Endothelial cell of umbilical vein (primary cell): ENCODE measurements around the gene RNU7-1. TPM values are rescaled to one million over a fixed set of nuclear protein-coding genes. Genes with fewer than 3 reads are reported as not detected.

Source experiments
- Bru-seq: library from RNA; stranded (reverse); fragments of 400-500 nt; gene quantifications from one replicate; lab custom pipeline; 2021; lab: Mats Ljungman, UMichigan
- BruChase-seq, 2 experiments: library from RNA; stranded (reverse); fragments of 400-500 nt; gene quantifications; one replicate each; lab custom pipeline; 2021; lab: Mats Ljungman, UMichigan
- BruUV-seq: library from RNA; stranded (reverse); fragments of 400-500 nt; replicated peaks from 2 replicates; lab custom pipeline; 2021; lab: Mats Ljungman, UMichigan
- CTCF ChIA-PET: fragments of 300-600, 350-600 bp; sonication (Branson Sonifier 250); formaldehyde crosslinking; loops from one replicate; lab custom pipeline; 2021; ENCODE audit warnings: antibody characterized with exemption, inconsistent platforms; lab: Charles Lee
- POLR2A ChIA-PET: fragments of 300-600, 350-600 bp; sonication (Branson Sonifier 250); formaldehyde crosslinking; loops from one replicate; lab custom pipeline; 2021; ENCODE audit warnings: antibody characterized with exemption, inconsistent platforms; lab: Charles Lee
- DNase-seq: peaks from one replicate; pipeline ENCODE4 v3.0.0-alpha.2; 2011; ENCODE audit warnings: low read depth, low spot score
- FAIRE-seq: peaks from 2 replicates; lab custom pipeline; 2011; peaks lifted over from hg19 to GRCh38; lab: Jason Lieb, UNC
- H2AFZ ChIP-seq: 2 replicates; pipeline ENCODE4 v1.6.0; 2012; ENCODE audit warnings: low read depth, low read length, control low read depth, inconsistent platforms
- H3K27ac ChIP-seq: 2 replicates; pipeline ENCODE4 v1.5.1; 2011; ENCODE audit warnings: low read depth, mild to moderate bottlenecking, control low read depth, low read length, moderate library complexity; ENCODE audit not compliant: insufficient read depth
- H3K27me3 ChIP-seq, 2 experiments: 2 replicates each; pipeline versions ENCODE4 v1.6.0 to v1.6.1; 2011; ENCODE audit warnings: low read length in 2 of 2, mixed read lengths in 1 of 2; ENCODE audit not compliant: control insufficient read depth in 2 of 2, insufficient read depth in 2 of 2
- H3K36me3 ChIP-seq, 2 experiments: 2 replicates in 1 of 2; 3 replicates in 1 of 2; pipeline ENCODE4 v1.5.1; 2011; ENCODE audit warnings: low read length in 2 of 2, mild to moderate bottlenecking in 1 of 2, moderate library complexity in 1 of 2; ENCODE audit not compliant: control insufficient read depth in 2 of 2, insufficient read depth in 2 of 2; ENCODE audit errors: extremely low read depth in 1 of 2
- H3K4me1 ChIP-seq: 3 replicates; pipeline ENCODE4 v1.5.1; 2011; ENCODE audit warnings: mild to moderate bottlenecking, low read length; ENCODE audit not compliant: control insufficient read depth, insufficient read depth; ENCODE audit errors: extremely low read depth
- H3K4me2 ChIP-seq: 2 replicates; pipeline ENCODE4 v1.6.1; 2011; ENCODE audit warnings: low read length, control low read depth, mixed read lengths; ENCODE audit not compliant: insufficient read depth
- H3K4me3 ChIP-seq, 3 experiments: fragments of 200-600 bp in 1 of 3; sonication (generic), shearing (Covaris generic) in 1 of 3; replicated peaks in 1 of 3; 2 replicates each; pipeline ENCODE4 v1.5.1; 2011 to 2016; ENCODE audit warnings: control low read depth in 3 of 3, low read length in 3 of 3, mild to moderate bottlenecking in 2 of 3, inconsistent platforms in 1 of 3, low read depth in 1 of 3, moderate library complexity in 1 of 3; ENCODE audit not compliant: insufficient read depth in 1 of 3
- H3K79me2 ChIP-seq: 2 replicates; pipeline ENCODE4 v1.6.0; 2012; ENCODE audit warnings: low read length, inconsistent platforms; ENCODE audit not compliant: control insufficient read depth, insufficient read depth
- H3K9ac ChIP-seq: replicated peaks from 2 replicates; pipeline ENCODE3; 2011; ENCODE audit warnings: low read length, control low read depth; ENCODE audit not compliant: insufficient read depth; ENCODE audit errors: extremely low read depth
- H3K9me1 ChIP-seq: replicated peaks from 3 replicates; pipeline ENCODE4 v1.6.0; 2011; ENCODE audit warnings: mild to moderate bottlenecking, low read length; ENCODE audit not compliant: control insufficient read depth, insufficient read depth; ENCODE audit errors: extremely low read depth
- H3K9me3 ChIP-seq: replicated peaks from 2 replicates; pipeline ENCODE4 v1.5.1; 2012; ENCODE audit warnings: low read length, inconsistent platforms; ENCODE audit not compliant: control insufficient read depth, insufficient read depth
- H4K20me1 ChIP-seq: replicated peaks from 2 replicates; pipeline ENCODE3; 2011; ENCODE audit warnings: mild to moderate bottlenecking, low read length; ENCODE audit not compliant: control insufficient read depth, insufficient read depth; ENCODE audit errors: extremely low read depth
- CTCF ChIP-seq, 2 donors: IDR thresholded peaks; 1 replicate in 1 of 2; 2 replicates in 1 of 2; pipeline ENCODE4 v1.5.1; 2011; ENCODE audit warnings: low read length in 2 of 2, mild to moderate bottlenecking in 2 of 2, moderate library complexity in 2 of 2, control low read depth in 1 of 2, inconsistent platforms in 1 of 2, low read depth in 1 of 2; ENCODE audit not compliant: insufficient read depth in 1 of 2; ENCODE audit errors: extremely low read depth in 1 of 2
- EZH2 ChIP-seq: IDR thresholded peaks from 2 replicates; pipeline ENCODE4 v1.6.1; 2012; ENCODE audit warnings: borderline replicate concordance, low read depth, mild to moderate bottlenecking, moderate library complexity, low read length, inconsistent platforms; ENCODE audit not compliant: severe bottlenecking
- FOS ChIP-seq: IDR thresholded peaks from 2 replicates; pipeline ENCODE4 v1.6.1; 2011; ENCODE audit warnings: mild to moderate bottlenecking, low read length, moderate library complexity, borderline replicate concordance; ENCODE audit not compliant: insufficient read depth
- GATA2 ChIP-seq: IDR thresholded peaks from 2 replicates; pipeline ENCODE4 v1.7.0; 2011; ENCODE audit warnings: low read depth, mild to moderate bottlenecking, moderate library complexity, mixed read lengths, low read length; ENCODE audit not compliant: insufficient read length, insufficient read depth
- JUN ChIP-seq: IDR thresholded peaks from 2 replicates; pipeline ENCODE4 v1.6.1; 2011; ENCODE audit warnings: borderline replicate concordance, low read depth; ENCODE audit not compliant: insufficient read length, insufficient read depth
- MAX ChIP-seq: IDR thresholded peaks from 2 replicates; pipeline ENCODE4 v1.6.1; 2011; ENCODE audit not compliant: insufficient read depth, insufficient read length
- MYC ChIP-seq: IDR thresholded peaks from one replicate; pipeline ENCODE4 v1.6.1; 2011; ENCODE audit warnings: mild to moderate bottlenecking, low read depth, low read length
- POLR2A ChIP-seq: IDR thresholded peaks from 2 replicates; pipeline ENCODE4 v1.6.1; 2012; ENCODE audit warnings: low read depth, mild to moderate bottlenecking, control low read depth, low read length
- POLR2AphosphoS5 ChIP-seq: IDR thresholded peaks from 2 replicates; pipeline ENCODE4 v1.6.1; 2012; ENCODE audit warnings: low read depth, mild to moderate bottlenecking, control low read depth, low read length, moderate library complexity; ENCODE audit not compliant: insufficient read depth
- dilution Hi-C: fragments of 300-500 bp; cut with MboI; formaldehyde crosslinking; loops from one replicate; pipeline ENCODE4 v1.15.0; 2019; ENCODE audit warnings: low sequenced_read_pairs; ENCODE audit not compliant: extremely low pct_ligation_motif_present
- intact Hi-C: fragments of 100-400 bp; cut with micrococcal nuclease; formaldehyde crosslinking; loops from one replicate; pipeline ENCODE4 v1.10.0; 2022
- long read RNA-seq: library from polyadenylated mRNA; stranded (forward); transcript quantifications from one replicate; pipeline ENCODE4 v2.0.0, GENCODE V29; 2021
- polyA minus RNA-seq, 3 experiments: library from RNA; depleted of rRNA, polyadenylated mRNA; stranded (reverse); fragments of >200 nt; gene quantifications; 1 replicate in 1 of 3; 2 replicates in 2 of 3; pipeline ENCODE4 v1.2.3, GENCODE V29; 2011
- polyA plus RNA-seq, 4 experiments: library from polyadenylated mRNA; depleted of rRNA in 3 of 4; stranded (reverse) in 3 of 4; unstranded in 1 of 4; fragments of >200 nt; gene quantifications; 2 replicates each; pipeline versions ENCODE4 v1.2.1 to v1.2.3, GENCODE V29; 2011 to 2012; ENCODE audit warnings: missing spikeins in 1 of 4
- total RNA-seq: library from RNA; stranded (reverse); gene quantifications from 2 replicates; pipeline ENCODE4 v1.2.3, GENCODE V29; 2021

The RNU7-1 gene
- total RNA-seq (not detected in 2 replicates), polyA plus RNA-seq (not detected in 2 replicates), polyA minus RNA-seq (not detected in 2 replicates), Bru-seq, nascent RNA (percentile 68 among the genes with signal in this experiment), BruChase-seq, experiment 1, labeled RNA remaining after a 6-hour chase (percentile 99 among the genes with signal in this experiment), BruChase-seq, experiment 2, labeled RNA remaining after a 2-hour chase (percentile 95 among the genes with signal in this experiment)
- not detected in 2 replicates for polyA plus RNA-seq (2011; cell fraction: cytosol; rRNA removed)
- polyA plus RNA-seq (2011; cell fraction: nucleus; rRNA removed), result not detected in 2 replicates
- polyA plus RNA-seq (2012), result not detected in 2 replicates
- polyA minus RNA-seq (2011; cell fraction: cytosol; rRNA and poly(A)+ RNA removed), result not detected
- not detected in 2 replicates for polyA minus RNA-seq (2011; cell fraction: nucleus; rRNA and poly(A)+ RNA removed)
- long read RNA-seq, partial matches to known transcripts, result 0 of 2 reads
- long read RNA-seq, other reads (novel, unspliced or antisense), result 0 of 2 reads

GRCh38 chr12:6943722-6944380 is at the start of gene RNU7-1, which contains the start of gene C12orf57:
TSS of gene RNU7-1 (plus strand) at chr12:6943816.
TSS of gene C12orf57 (plus strand) at chr12:6944022. CDS start at chr12:6944122, 100 bp downstream.
- Histone ChIP-seq H3K79me2 (no peaks in the 10 kb centered on the region), H3K27me3 (no peaks in the 10 kb centered on the region), H3K4me2 (peak within 1 kb of the TSS; percentile 73), H3K9me3 (no peaks in the 10 kb centered on the region), H3K9me1 (no peaks in the 10 kb centered on the region), H3K4me3 (peak within 1 kb of the TSS; percentile 20 to 51 (median 51)), H3K27ac (peak within 1 kb of the TSS; percentile 57), H3K36me3 (peaks cover 0 to 15% of the 10 kb centered on the region in 2 experiments), H2AFZ (no peak within 1 kb of the TSS), H3K9ac (peak within 1 kb of the TSS; percentile 74), H3K4me1 (peaks cover 15% of the 10 kb centered on the region), H4K20me1 (no peaks in the 10 kb centered on the region)
- TF ChIP-seq GATA2 (no peak), POLR2AphosphoS5 (peak; percentile 100), POLR2A (peak; percentile 100), JUN (no peak), CTCF (IDR thresholded peaks at IDR 0.05; ENCODE audit: extremely low read depth in 1 of 2, insufficient read depth in 1 of 2, low read depth in 1 of 2, low read length in 2 of 2) (no peak), MAX (no peak), MYC (no peak), FOS (no peak), EZH2 (no peak)
- ChIA-PET CTCF (interaction anchor here (1.0 to 6.0 kb wide), 22 partner anchors 9 to 694 kb away, joined by 3 to 124 read pairs (median 6); partner anchors contain the start of genes ATN1, C1R, C1RL and C1S), POLR2A (interaction anchor here (0.6 to 2.5 kb wide), 20 partner anchors 10 to 994 kb away, joined by 3 to 24 read pairs (median 5); partner anchors contain the start of genes ATN1, C1RL, LPCAT3 and PTMS)
- TSS peak; percentile 94 for BruUV-seq
- intact Hi-C loops (loop anchor here (1.0 to 2.0 kb wide), 11 partner anchors 20 to 694 kb away; partner anchors contain the start of genes C1R, C1RL, EMG1 and LPCAT3), dilution Hi-C loops (no loop called here)
- DNase-seq, result peak; percentile 93
- no peak for FAIRE-seq
